Keratinocyte (primary cell): ENCODE measurements around the gene BPNT1. TPM values are rescaled to one million over a fixed set of nuclear protein-coding genes. Genes with fewer than 3 reads are reported as not detected.
A peak's percentile ranks its signal among the peaks of the same experiment; 100 is the strongest.
"Not testable (repeated sequence)": the region's sequence is repeated elsewhere in the genome, so short reads cannot be mapped to it uniquely, and the experiment has no call there.

ENCODE experiments used
- DNase-seq: peaks from one replicate; pipeline ENCODE4 v3.0.0-alpha.2; 2011; ENCODE audit warnings: low read depth, missing footprints, low spot score
- FAIRE-seq: peaks from 2 replicates; lab custom pipeline; 2011; peaks lifted over from hg19 to GRCh38; lab: Jason Lieb, UNC
- H2AFZ ChIP-seq: 2 replicates; pipeline ENCODE4 v1.6.0; 2012; ENCODE audit warnings: low read length, control low read depth, inconsistent platforms; ENCODE audit not compliant: control insufficient read depth
- H3K27ac ChIP-seq: 2 replicates; pipeline ENCODE4 v1.5.1; 2011; ENCODE audit warnings: low read length; ENCODE audit not compliant: control insufficient read depth, insufficient read depth
- H3K27me3 ChIP-seq: 3 replicates; pipeline ENCODE4 v1.6.0; 2011; ENCODE audit warnings: low read length; ENCODE audit not compliant: control insufficient read depth, insufficient read depth; ENCODE audit errors: extremely low read depth
- H3K36me3 ChIP-seq, 2 experiments: 2 replicates in 1 of 2; 3 replicates in 1 of 2; pipeline ENCODE4 v1.5.1; 2011; ENCODE audit warnings: low read length in 2 of 2, mild to moderate bottlenecking in 1 of 2; ENCODE audit not compliant: control insufficient read depth in 2 of 2, insufficient read depth in 2 of 2; ENCODE audit errors: extremely low read depth in 1 of 2
- H3K4me1 ChIP-seq: 3 replicates; pipeline ENCODE4 v1.5.1; 2011; ENCODE audit warnings: low read length; ENCODE audit not compliant: control insufficient read depth, insufficient read depth; ENCODE audit errors: extremely low read depth
- H3K4me2 ChIP-seq: 3 replicates; pipeline ENCODE4 v1.6.0; 2011; ENCODE audit warnings: low read depth, low read length; ENCODE audit not compliant: control insufficient read depth, insufficient read depth; ENCODE audit errors: extremely low read depth
- H3K4me3 ChIP-seq, 3 experiments: fragments of 200-600 bp in 1 of 3; sonication (generic) in 1 of 3; 2 replicates in 2 of 3; 3 replicates in 1 of 3; pipeline ENCODE4 v1.5.1; 2011 to 2016; ENCODE audit warnings: low read length in 3 of 3, mild to moderate bottlenecking in 3 of 3, control low read depth in 2 of 3, inconsistent platforms in 1 of 3, low read depth in 1 of 3, mixed read lengths in 1 of 3, mixed run types in 1 of 3, moderate library complexity in 1 of 3; ENCODE audit not compliant: control insufficient read depth in 2 of 3, insufficient read depth in 2 of 3; ENCODE audit errors: extremely low read depth in 1 of 3
- H3K79me2 ChIP-seq: 2 replicates; pipeline ENCODE4 v1.6.0; 2012; ENCODE audit warnings: low read length; ENCODE audit not compliant: control insufficient read depth, insufficient read depth
- H3K9ac ChIP-seq: 3 replicates; pipeline ENCODE4 v1.6.0; 2011; ENCODE audit warnings: low read length; ENCODE audit not compliant: control insufficient read depth, insufficient read depth; ENCODE audit errors: extremely low read depth
- H3K9me1 ChIP-seq: 3 replicates; pipeline ENCODE4 v1.6.0; 2011; ENCODE audit warnings: low read length; ENCODE audit not compliant: control insufficient read depth, insufficient read depth; ENCODE audit errors: extremely low read depth
- H3K9me3 ChIP-seq: 2 replicates; pipeline ENCODE4 v1.5.1; 2012; ENCODE audit warnings: low read depth, low read length; ENCODE audit not compliant: control insufficient read depth
- H4K20me1 ChIP-seq: 3 replicates; pipeline ENCODE4 v1.6.0; 2011; ENCODE audit warnings: low read length; ENCODE audit not compliant: control insufficient read depth, insufficient read depth; ENCODE audit errors: extremely low read depth
- EZH2 ChIP-seq: IDR thresholded peaks from one replicate; pipeline ENCODE4 v1.6.1; 2012; ENCODE audit warnings: inconsistent platforms, mild to moderate bottlenecking, low read length, moderate library complexity
- dilution Hi-C: fragments of 300-500 bp; cut with MboI; formaldehyde crosslinking; loops from one replicate; pipeline ENCODE4 v1.7.0; 2020; ENCODE audit warnings: low sequenced_read_pairs; ENCODE audit not compliant: extremely low pct_ligation_motif_present
- polyA plus RNA-seq, 5 experiments: library from polyadenylated mRNA; depleted of rRNA in 3 of 5; stranded (reverse) in 3 of 5; stranded (forward) in 1 of 5; unstranded in 1 of 5; fragments of >200 nt; gene quantifications; 1 replicate in 1 of 5; 2 replicates in 3 of 5; 3 replicates in 1 of 5; pipeline versions ENCODE4 v1.2.1 to v1.2.3, GENCODE V29; 2011 to 2012; ENCODE audit warnings: missing spikeins in 2 of 5, low read depth in 1 of 5, low replicate concordance in 1 of 5
- TF ChIP-seq, protein P1 (sequence below), 3 experiments: IDR thresholded peaks in 1 of 3; conservative IDR thresholded peaks in 1 of 3; optimal IDR thresholded peaks in 1 of 3; 2 replicates in 2 of 3; 3 replicates in 1 of 3; pipeline versions ENCODE3 to v1.5.1; 2011; ENCODE audit warnings: low read length in 3 of 3, mild to moderate bottlenecking in 3 of 3, moderate library complexity in 2 of 3, control low read depth in 1 of 3, inconsistent platforms in 1 of 3; ENCODE audit not compliant: insufficient read depth in 2 of 3; ENCODE audit errors: extremely low read depth in 1 of 3

Gene BPNT1
- polyA plus RNA-seq, 1 donor (not counting 4 experiments of a cell fraction or from before 2014, with no cell fraction given): 53.7 TPM

DNA sequence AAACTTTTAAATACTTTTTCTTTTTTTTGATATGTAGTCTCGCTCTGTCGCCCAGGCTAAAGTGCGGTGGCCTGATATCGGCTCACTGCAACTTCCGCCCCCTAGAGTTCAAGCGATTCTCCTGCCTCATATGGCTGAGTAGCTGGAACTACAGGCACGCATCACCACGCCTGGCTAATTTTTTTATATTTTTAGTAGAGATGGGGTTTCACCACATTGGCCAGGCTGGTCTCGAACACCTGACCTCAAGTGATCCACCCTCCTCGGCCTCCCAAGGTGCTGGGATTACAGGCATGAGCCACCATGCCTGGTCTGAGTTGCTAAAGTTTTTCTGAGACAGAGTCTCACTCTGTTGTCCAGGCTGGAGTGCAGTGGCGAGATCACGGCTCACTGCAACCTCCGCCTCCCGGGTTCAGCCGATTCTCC, 3.3 kb downstream of the BPNT1 start:
- H3K4me3 ChIP-seq, H3K79me2 ChIP-seq, H3K27me3 ChIP-seq, H3K4me1 ChIP-seq, FAIRE-seq, H3K9me3 ChIP-seq, DNase-seq, H2AFZ ChIP-seq, dilution Hi-C loops, H3K9ac ChIP-seq, H3K36me3 ChIP-seq, H3K9me1 ChIP-seq, H3K27ac ChIP-seq, H4K20me1 ChIP-seq, H3K4me2 ChIP-seq: not testable (repeated sequence)
- TF ChIP-seq, protein P1, sequence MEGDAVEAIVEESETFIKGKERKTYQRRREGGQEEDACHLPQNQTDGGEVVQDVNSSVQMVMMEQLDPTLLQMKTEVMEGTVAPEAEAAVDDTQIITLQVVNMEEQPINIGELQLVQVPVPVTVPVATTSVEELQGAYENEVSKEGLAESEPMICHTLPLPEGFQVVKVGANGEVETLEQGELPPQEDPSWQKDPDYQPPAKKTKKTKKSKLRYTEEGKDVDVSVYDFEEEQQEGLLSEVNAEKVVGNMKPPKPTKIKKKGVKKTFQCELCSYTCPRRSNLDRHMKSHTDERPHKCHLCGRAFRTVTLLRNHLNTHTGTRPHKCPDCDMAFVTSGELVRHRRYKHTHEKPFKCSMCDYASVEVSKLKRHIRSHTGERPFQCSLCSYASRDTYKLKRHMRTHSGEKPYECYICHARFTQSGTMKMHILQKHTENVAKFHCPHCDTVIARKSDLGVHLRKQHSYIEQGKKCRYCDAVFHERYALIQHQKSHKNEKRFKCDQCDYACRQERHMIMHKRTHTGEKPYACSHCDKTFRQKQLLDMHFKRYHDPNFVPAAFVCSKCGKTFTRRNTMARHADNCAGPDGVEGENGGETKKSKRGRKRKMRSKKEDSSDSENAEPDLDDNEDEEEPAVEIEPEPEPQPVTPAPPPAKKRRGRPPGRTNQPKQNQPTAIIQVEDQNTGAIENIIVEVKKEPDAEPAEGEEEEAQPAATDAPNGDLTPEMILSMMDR (optimal IDR thresholded peaks at IDR 0.05 in 1 of 3, IDR thresholded peaks at IDR 0.05 in 1 of 3, conservative IDR thresholded peaks at IDR 0.05 in 1 of 3; ENCODE audit: extremely low read depth in 1 of 3, insufficient read depth in 2 of 3, low read length in 3 of 3): peak in 1 of 3 experiments; percentile 27

DNA sequence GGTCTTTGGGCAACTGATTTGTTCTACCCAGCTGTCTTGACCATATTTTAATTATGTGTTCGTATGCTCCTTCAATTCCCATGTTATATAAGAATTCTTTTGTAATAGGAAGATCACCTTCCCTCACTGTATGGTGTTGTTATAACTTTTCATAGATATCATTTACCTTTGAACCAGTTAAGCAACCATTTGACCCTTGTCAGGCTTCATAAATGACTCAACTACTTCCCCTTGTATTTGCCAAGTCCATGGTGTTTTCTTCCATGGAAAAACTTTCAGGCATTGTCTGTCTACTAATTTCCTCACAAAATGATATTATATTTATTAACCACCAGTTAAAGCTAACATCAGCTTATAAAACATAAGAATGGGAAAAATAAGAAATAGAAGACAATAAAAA, 5.1 kb downstream of the BPNT1 start:
- Histone ChIP-seq H3K4me3 (no peak overlapping the region), H4K20me1 (no peaks in the 10 kb centered on the region), H3K4me2 (no peak overlapping the region), H3K4me1 (no peaks in the 10 kb centered on the region), H3K9me3 (no peaks in the 10 kb centered on the region), H3K36me3 (peaks cover 0 to 2% of the 10 kb centered on the region in 2 experiments), H3K9me1 (no peaks in the 10 kb centered on the region), H3K27ac (no peak overlapping the region), H3K9ac (no peak overlapping the region), H2AFZ (no peak overlapping the region), H3K79me2 (peaks cover 13% of the 10 kb centered on the region), H3K27me3 (no peaks in the 10 kb centered on the region)
- no peak for DNase-seq
- no peak for FAIRE-seq
- dilution Hi-C loops: no loop called here
- TF ChIP-seq EZH2: no peak
- TF ChIP-seq, protein P1 (optimal IDR thresholded peaks at IDR 0.05 in 1 of 3, IDR thresholded peaks at IDR 0.05 in 1 of 3, conservative IDR thresholded peaks at IDR 0.05 in 1 of 3; ENCODE audit: extremely low read depth in 1 of 3, insufficient read depth in 2 of 3, low read length in 3 of 3): no peak
